ENCODE measurements around the gene DHCR24.

GRCh38 chr1:54892586-54892985 is 5.6 kb upstream of the DHCR24 start:
- no peak for TF ChIP-seq CTCF (IDR thresholded peaks at IDR 0.05; ENCODE audit: extremely low read depth in 1 of 2, insufficient read depth in 1 of 2, low read depth in 1 of 2, low read length in 2 of 2)
- TF ChIP-seq POLR2A (IDR thresholded peaks at IDR 0.05; ENCODE audit: low read depth, low read length) = no peak
- TF ChIP-seq POLR2AphosphoS5 (IDR thresholded peaks at IDR 0.05; ENCODE audit: insufficient read depth, low read depth, low read length) = no peak
- no peak for TF ChIP-seq EZH2 (IDR thresholded peaks at IDR 0.05; ENCODE audit: borderline replicate concordance, low read depth, low read length, severe bottlenecking)
- no peak for TF ChIP-seq MAX (IDR thresholded peaks at IDR 0.05; ENCODE audit: insufficient read depth, insufficient read length)
- TF ChIP-seq MYC (IDR thresholded peaks at IDR 0.05; ENCODE audit: low read depth, low read length) = no peak
- TF ChIP-seq JUN (IDR thresholded peaks at IDR 0.05; ENCODE audit: borderline replicate concordance, insufficient read depth, insufficient read length, low read depth) = peak; percentile 7
- TF ChIP-seq FOS (IDR thresholded peaks at IDR 0.05; ENCODE audit: borderline replicate concordance, insufficient read depth, low read length) = no peak
- no peak for TF ChIP-seq GATA2 (IDR thresholded peaks at IDR 0.05; ENCODE audit: insufficient read depth, insufficient read length, low read depth, low read length)

Data from endothelial cell of umbilical vein (primary cell).